IMR-90 (cell line): ENCODE results near the gene PPP5C.

Source experiments
- POLR2A ChIP-seq: IDR thresholded peaks from 2 replicates; pipeline ENCODE4 v1.6.1; 2012; ENCODE audit warnings: mild to moderate bottlenecking, low read depth, low read length
- RAD21 ChIP-seq: IDR thresholded peaks from 2 replicates; pipeline ENCODE4 v1.6.1; 2012; ENCODE audit warnings: low read length, improper control_type of control experiment
- RCOR1 ChIP-seq: IDR thresholded peaks from 2 replicates; pipeline ENCODE4 v1.6.1; 2012; ENCODE audit warnings: mild to moderate bottlenecking, low read length, improper control_type of control experiment; ENCODE audit not compliant: insufficient replicate concordance
- RFX5 ChIP-seq: IDR thresholded peaks from 2 replicates; pipeline ENCODE4 v1.8.0; 2012; ENCODE audit warnings: low read depth, mild to moderate bottlenecking, low read length, moderate library complexity
- TF ChIP-seq, protein P1 (sequence below): conservative IDR thresholded peaks from 2 replicates; pipeline ENCODE4 v1.5.1; 2012; ENCODE audit warnings: mild to moderate bottlenecking, low read depth, low read length, improper control_type of control experiment

DNA sequence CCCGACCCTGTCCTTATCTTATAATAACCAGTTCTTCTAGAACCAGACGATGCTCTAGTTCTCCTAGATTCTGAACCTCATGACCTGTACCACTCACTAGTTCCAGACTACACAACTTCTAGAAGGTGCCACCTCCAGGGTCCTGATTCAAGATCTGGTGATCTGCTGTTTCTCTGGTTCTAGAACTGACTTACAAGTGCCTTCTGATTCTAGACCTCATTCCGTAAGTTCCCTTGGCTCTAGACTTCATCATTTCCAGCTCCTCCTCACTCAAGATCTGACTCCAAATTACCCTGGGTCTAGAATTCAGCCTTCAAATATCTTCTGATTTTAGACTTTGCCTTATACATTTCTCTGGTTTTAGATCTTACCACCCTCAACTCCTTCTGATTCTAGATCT lies 5.0 kb upstream of the PPP5C start:
- TF ChIP-seq, protein P1, sequence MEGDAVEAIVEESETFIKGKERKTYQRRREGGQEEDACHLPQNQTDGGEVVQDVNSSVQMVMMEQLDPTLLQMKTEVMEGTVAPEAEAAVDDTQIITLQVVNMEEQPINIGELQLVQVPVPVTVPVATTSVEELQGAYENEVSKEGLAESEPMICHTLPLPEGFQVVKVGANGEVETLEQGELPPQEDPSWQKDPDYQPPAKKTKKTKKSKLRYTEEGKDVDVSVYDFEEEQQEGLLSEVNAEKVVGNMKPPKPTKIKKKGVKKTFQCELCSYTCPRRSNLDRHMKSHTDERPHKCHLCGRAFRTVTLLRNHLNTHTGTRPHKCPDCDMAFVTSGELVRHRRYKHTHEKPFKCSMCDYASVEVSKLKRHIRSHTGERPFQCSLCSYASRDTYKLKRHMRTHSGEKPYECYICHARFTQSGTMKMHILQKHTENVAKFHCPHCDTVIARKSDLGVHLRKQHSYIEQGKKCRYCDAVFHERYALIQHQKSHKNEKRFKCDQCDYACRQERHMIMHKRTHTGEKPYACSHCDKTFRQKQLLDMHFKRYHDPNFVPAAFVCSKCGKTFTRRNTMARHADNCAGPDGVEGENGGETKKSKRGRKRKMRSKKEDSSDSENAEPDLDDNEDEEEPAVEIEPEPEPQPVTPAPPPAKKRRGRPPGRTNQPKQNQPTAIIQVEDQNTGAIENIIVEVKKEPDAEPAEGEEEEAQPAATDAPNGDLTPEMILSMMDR: no peak
- TF ChIP-seq RAD21 (no peak), POLR2A (no peak), RFX5 (no peak), RCOR1 (no peak)
